GM12878 (cell line): ENCODE data around the gene DHCR7. TPM values are rescaled to one million over a fixed set of nuclear protein-coding genes. Genes with fewer than 3 reads are reported as not detected.

Source experiments
- BRCA1 ChIP-seq: IDR thresholded peaks from 2 replicates; pipeline ENCODE4 v1.6.1; 2011; ENCODE audit warnings: low read depth, low read length, improper control_type of control experiment
- ESRRA ChIP-seq: IDR thresholded peaks from 2 replicates; pipeline ENCODE4 v1.6.1; 2012; ENCODE audit warnings: mild to moderate bottlenecking, low read length, improper control_type of control experiment
- JUND ChIP-seq: IDR thresholded peaks from 2 replicates; pipeline ENCODE4 v1.6.1; 2012; ENCODE audit warnings: low read depth, mild to moderate bottlenecking, low read length, improper control_type of control experiment, moderate library complexity
- KLF5 ChIP-seq: fragments of 450-650 bp; IDR thresholded peaks from 2 replicates; pipeline ENCODE4 v1.6.1; 2014; ENCODE audit warnings: mild to moderate bottlenecking; ENCODE audit not compliant: partially characterized antibody
- PAX8 ChIP-seq: fragments of 450-650 bp; IDR thresholded peaks from 2 replicates; pipeline ENCODE4 v1.6.1; 2017; ENCODE audit warnings: mild to moderate bottlenecking, moderate library complexity
- RB1 ChIP-seq: fragments of 450-650 bp; formaldehyde crosslinking; IDR thresholded peaks from 2 replicates; pipeline ENCODE4 v1.6.1; 2017; ENCODE audit warnings: mild to moderate bottlenecking, borderline replicate concordance
- RCOR1 ChIP-seq: conservative IDR thresholded peaks from 2 replicates; pipeline ENCODE4 v1.6.1; 2012; ENCODE audit warnings: low read depth, low read length, improper control_type of control experiment
- STAT3 ChIP-seq: IDR thresholded peaks from 2 replicates; pipeline ENCODE4 v1.6.1; 2011; ENCODE audit warnings: low read depth, low read length, improper control_type of control experiment
- SUPT20H ChIP-seq: IDR thresholded peaks from 2 replicates; pipeline ENCODE4 v1.6.1; 2011; ENCODE audit warnings: low read depth, mild to moderate bottlenecking, low read length, moderate library complexity, borderline replicate concordance; ENCODE audit not compliant: control insufficient read depth
- polyA plus RNA-seq, 11 experiments: library from polyadenylated mRNA; depleted of rRNA in 4 of 11; unstranded in 6 of 11; stranded (reverse) in 5 of 11; fragments of >200 nt; fragmentation: Nextera tagmentation in 4 of 11; fragmentation: Illumina TruSeq in 1 of 11; extraction: Ambion mirVana in 4 of 11; extraction: Trizol in 1 of 11; gene quantifications; 1 replicate in 1 of 11; 2 replicates in 10 of 11; pipeline versions ENCODE4 v1.2.1 to v1.2.3, GENCODE V29; 2011 to 2016; ENCODE audit warnings: inconsistent platforms in 2 of 11, missing spikeins in 2 of 11, low read depth in 1 of 11
- total RNA-seq, 4 experiments: library from RNA; depleted of rRNA in 3 of 4; stranded (reverse); fragments of >200 nt in 3 of 4; fragmentation: Illumina TruSeq in 1 of 4; extraction: Trizol in 1 of 4; gene quantifications; 2 replicates each; pipeline versions ENCODE4 v1.2.1 to v1.2.3, GENCODE V29; 2013 to 2021
- TF ChIP-seq, protein P1 (sequence below): IDR thresholded peaks from 2 replicates; pipeline ENCODE4 v1.6.1; 2011; ENCODE audit warnings: borderline replicate concordance, low read depth, mild to moderate bottlenecking, moderate library complexity, mixed read lengths, low read length; ENCODE audit not compliant: insufficient read depth; ENCODE audit errors: extremely low read length
- TF ChIP-seq, protein P2 (sequence below): IDR thresholded peaks from 2 replicates; pipeline ENCODE4 v1.6.1; 2012; ENCODE audit warnings: low read depth, low read length, improper control_type of control experiment
- TF ChIP-seq, protein P3 (sequence below): fragments of 450-650 bp; IDR thresholded peaks from 2 replicates; pipeline ENCODE4 v1.6.1; 2016; ENCODE audit warnings: mild to moderate bottlenecking
- TF ChIP-seq, protein P4 (sequence below): fragments of 150-350 bp; IDR thresholded peaks from 2 replicates; pipeline ENCODE4 v1.6.1; 2014; ENCODE audit warnings: mild to moderate bottlenecking, low read depth, low read length
- TF ChIP-seq, protein P5 (sequence below): IDR thresholded peaks from 2 replicates; pipeline ENCODE4 v1.6.1; 2012; ENCODE audit warnings: low read depth, low read length, improper control_type of control experiment

DHCR7 gene
- total and polyA plus RNA-seq, 10 of the 15 experiments (the other 5 are each of a cell fraction or from before 2014, with no cell fraction given), result 4.2 to 115 (median 57.8) TPM

DNA sequence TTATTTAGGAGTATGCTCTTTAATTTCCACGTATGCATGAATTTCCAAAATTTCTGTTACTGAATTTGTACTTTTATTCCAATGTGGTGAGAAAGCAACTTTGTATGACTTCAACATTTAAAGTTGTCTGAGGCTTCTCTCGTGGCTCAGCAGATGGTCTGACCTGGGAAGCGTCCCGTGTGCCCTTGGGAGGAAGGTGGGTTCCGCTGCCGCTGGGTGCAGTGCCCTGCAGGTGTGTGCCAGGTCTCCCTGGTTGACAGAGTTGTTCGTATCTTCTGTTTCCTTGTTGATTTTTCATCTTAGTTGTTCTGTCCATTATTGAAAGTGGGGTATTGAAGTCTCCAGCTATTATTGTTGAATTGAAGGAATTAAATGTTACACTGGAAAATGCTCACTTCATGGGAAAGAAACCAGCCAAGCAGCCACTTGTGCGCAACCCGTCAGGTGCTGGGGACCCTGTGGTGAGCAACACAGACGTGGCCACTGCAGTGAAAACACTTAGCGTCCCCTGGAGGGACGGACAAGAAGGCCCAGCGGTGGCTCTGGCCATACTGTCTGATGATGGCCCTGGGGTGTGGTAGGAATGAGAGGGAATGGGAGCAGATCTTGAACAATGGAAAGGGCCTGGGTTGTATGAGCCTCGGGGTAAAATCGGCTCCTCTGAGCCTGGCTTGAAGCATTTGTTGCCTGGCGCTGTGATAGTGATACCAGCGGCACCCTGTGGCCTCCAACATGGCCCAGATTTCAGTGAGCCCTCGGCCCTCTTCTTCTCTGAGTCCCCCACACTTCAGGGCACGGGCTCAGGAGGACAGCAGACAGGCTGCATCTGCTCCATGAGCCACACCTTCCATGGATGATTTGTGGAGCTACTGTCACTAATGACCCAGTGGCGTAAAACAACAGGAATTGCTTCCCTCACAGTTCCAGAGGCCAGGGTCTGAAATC lies 47.4 kb upstream of the DHCR7 start (continued):
- TF ChIP-seq, protein P1, sequence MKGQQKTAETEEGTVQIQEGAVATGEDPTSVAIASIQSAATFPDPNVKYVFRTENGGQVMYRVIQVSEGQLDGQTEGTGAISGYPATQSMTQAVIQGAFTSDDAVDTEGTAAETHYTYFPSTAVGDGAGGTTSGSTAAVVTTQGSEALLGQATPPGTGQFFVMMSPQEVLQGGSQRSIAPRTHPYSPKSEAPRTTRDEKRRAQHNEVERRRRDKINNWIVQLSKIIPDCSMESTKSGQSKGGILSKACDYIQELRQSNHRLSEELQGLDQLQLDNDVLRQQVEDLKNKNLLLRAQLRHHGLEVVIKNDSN, result no peak
- no peak for TF ChIP-seq RCOR1
- TF ChIP-seq, protein P2, sequence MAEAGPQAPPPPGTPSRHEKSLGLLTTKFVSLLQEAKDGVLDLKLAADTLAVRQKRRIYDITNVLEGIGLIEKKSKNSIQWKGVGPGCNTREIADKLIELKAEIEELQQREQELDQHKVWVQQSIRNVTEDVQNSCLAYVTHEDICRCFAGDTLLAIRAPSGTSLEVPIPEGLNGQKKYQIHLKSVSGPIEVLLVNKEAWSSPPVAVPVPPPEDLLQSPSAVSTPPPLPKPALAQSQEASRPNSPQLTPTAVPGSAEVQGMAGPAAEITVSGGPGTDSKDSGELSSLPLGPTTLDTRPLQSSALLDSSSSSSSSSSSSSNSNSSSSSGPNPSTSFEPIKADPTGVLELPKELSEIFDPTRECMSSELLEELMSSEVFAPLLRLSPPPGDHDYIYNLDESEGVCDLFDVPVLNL, result no peak
- TF ChIP-seq SUPT20H, result no peak
- TF ChIP-seq RB1, result no peak
- no peak for TF ChIP-seq KLF5
- no peak for TF ChIP-seq ESRRA
- TF ChIP-seq JUND, result no peak
- TF ChIP-seq, protein P3, sequence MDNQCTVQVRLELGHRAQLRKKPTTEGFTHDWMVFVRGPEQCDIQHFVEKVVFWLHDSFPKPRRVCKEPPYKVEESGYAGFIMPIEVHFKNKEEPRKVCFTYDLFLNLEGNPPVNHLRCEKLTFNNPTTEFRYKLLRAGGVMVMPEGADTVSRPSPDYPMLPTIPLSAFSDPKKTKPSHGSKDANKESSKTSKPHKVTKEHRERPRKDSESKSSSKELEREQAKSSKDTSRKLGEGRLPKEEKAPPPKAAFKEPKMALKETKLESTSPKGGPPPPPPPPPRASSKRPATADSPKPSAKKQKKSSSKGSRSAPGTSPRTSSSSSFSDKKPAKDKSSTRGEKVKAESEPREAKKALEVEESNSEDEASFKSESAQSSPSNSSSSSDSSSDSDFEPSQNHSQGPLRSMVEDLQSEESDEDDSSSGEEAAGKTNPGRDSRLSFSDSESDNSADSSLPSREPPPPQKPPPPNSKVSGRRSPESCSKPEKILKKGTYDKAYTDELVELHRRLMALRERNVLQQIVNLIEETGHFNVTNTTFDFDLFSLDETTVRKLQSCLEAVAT, result no peak
- TF ChIP-seq PAX8, result no peak
- TF ChIP-seq, protein P4, sequence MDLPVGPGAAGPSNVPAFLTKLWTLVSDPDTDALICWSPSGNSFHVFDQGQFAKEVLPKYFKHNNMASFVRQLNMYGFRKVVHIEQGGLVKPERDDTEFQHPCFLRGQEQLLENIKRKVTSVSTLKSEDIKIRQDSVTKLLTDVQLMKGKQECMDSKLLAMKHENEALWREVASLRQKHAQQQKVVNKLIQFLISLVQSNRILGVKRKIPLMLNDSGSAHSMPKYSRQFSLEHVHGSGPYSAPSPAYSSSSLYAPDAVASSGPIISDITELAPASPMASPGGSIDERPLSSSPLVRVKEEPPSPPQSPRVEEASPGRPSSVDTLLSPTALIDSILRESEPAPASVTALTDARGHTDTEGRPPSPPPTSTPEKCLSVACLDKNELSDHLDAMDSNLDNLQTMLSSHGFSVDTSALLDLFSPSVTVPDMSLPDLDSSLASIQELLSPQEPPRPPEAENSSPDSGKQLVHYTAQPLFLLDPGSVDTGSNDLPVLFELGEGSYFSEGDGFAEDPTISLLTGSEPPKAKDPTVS, result no peak
- no peak for TF ChIP-seq STAT3
- TF ChIP-seq BRCA1, result no peak
- TF ChIP-seq, protein P5, sequence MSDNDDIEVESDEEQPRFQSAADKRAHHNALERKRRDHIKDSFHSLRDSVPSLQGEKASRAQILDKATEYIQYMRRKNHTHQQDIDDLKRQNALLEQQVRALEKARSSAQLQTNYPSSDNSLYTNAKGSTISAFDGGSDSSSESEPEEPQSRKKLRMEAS, result no peak
